Stimulated activated effector memory CD8-positive, alpha-beta T cell treated with anti-CD3 and anti-CD28 coated beads, Interleukin-12 subunit alpha, Interleukin-12 subunit beta, amount 100 ng/mL, for 72 hours (primary cell): ENCODE data around the gene NAA35.

Source experiments
- ATAC-seq: fragments of 150-1000 bp; cut with Tn5 transposase; 2 replicates; pipeline ENCODE4 v1.10.0; 2021
- DNase-seq, 2 donors: peaks; one replicate each; pipeline ENCODE4 v3.0.0; 2021 to 2022; ENCODE audit warnings: low spot score in 2 of 2
- H3K27ac Mint-ChIP-seq: one replicate; pipeline ENCODE4 v1.8.0; 2022; ENCODE audit warnings: mild to moderate bottlenecking, mixed read lengths
- H3K36me3 Mint-ChIP-seq: one replicate; pipeline ENCODE4 v1.8.0; 2022; ENCODE audit warnings: mild to moderate bottlenecking, mixed read lengths
- H3K4me1 Mint-ChIP-seq: one replicate; pipeline ENCODE4 v1.8.0; 2022; ENCODE audit warnings: mixed read lengths
- H3K4me3 Mint-ChIP-seq: one replicate; pipeline ENCODE4 v1.8.0; 2022; ENCODE audit warnings: mild to moderate bottlenecking, mixed read lengths
- H3K9me3 Mint-ChIP-seq: one replicate; pipeline ENCODE4 v1.8.0; 2022; ENCODE audit warnings: mixed read lengths

NAA35 gene

DNA sequence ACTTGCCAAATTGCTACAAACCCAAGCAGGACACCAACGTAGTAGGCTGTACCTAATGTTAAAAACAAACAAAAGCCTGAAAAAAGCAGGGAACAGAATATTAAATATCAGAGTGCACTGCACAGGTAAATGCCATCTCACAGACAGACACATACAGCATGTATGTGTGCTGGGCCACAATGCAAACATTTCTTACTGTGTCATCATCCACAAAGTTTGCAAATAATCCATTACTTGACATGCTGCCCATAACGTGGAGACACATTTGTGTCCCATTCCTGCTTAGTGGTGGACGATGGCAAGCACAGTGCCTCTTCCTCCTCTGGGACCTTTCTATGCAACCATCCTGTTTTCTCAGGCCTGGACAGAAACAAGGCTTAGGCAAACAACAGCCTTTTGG is 113.7 kb downstream of the NAA35 start:
- Mint-ChIP-seq H3K9me3 (no peaks in the 10 kb centered on the region), H3K4me3 (no peak overlapping the region), H3K4me1 (no peaks in the 10 kb centered on the region), H3K36me3 (no peaks in the 10 kb centered on the region), H3K27ac (no peak overlapping the region)
- ATAC-seq (no peak), DNase-seq (no peak)

DNA sequence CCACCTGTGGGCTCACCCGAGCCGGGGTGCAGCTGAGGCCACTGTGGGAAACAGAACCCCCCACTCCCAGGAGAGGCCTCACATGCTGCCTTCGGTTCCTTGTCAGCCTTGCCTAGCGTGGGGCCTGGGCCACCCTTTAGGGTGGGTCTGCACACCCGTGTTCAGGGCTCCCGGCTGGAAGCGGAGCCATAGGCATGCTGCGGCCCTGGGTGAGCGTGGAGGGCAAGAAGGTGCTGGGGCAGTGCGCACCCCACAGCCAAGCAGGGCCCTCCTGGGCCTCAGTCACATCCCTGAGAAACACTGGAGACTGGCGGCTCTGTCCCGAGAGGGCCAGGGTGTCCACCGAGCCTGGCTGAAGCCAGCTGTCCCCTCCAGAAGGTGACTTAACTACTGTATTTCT is 116.5 kb downstream of the NAA35 start:
- H3K27ac Mint-ChIP-seq = no peak overlapping the region
- H3K4me3 Mint-ChIP-seq = no peak overlapping the region
- peaks cover 6% of the 10 kb centered on the region for H3K4me1 Mint-ChIP-seq
- no peaks in the 10 kb centered on the region for H3K36me3 Mint-ChIP-seq
- no peaks in the 10 kb centered on the region for H3K9me3 Mint-ChIP-seq
- DNase-seq (no peak), ATAC-seq (no peak)

DNA sequence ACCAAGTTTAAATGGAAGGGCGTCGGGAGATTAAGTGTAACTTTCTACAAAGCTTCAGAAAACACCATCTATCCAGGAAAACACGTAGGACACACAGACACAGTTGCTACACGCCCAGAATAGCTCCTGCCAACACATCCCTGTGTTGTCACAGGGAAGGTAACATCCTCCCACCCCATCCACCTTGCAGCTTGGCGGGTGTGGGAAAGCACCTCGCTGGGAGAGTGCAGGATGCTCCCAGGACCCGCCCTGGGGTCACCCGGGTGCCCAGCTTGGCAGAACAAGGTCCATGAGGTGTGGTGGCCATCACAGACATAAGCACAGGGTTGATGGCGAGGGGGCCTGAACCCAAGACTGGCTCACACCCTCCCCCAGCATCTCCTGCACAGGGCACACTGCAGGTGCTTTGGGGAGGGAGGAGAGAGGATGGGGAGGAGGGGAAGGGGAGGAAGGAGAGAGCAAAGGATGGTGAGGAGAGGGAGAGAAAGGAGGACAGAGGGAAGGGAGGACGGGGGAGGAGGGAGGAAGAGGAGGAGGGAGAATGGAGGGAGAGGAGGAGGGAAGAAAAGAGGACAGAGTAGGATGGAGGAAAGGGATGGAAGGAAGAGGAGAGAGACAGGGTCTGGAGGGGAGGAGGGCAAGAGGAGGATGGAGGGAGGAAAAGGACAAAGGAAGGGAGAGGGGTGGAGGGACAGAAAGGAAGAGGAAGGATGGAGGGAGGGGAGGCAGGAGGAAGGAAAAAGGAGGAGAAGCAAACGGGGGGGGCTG is 121.2 kb downstream of the NAA35 start:
- Mint-ChIP-seq H3K27ac (no peak overlapping the region), H3K9me3 (no peaks in the 10 kb centered on the region), H3K36me3 (no peaks in the 10 kb centered on the region), H3K4me3 (no peak overlapping the region), H3K4me1 (peaks cover 16% of the 10 kb centered on the region)
- no peak for DNase-seq
- peak; percentile 43 for ATAC-seq

DNA sequence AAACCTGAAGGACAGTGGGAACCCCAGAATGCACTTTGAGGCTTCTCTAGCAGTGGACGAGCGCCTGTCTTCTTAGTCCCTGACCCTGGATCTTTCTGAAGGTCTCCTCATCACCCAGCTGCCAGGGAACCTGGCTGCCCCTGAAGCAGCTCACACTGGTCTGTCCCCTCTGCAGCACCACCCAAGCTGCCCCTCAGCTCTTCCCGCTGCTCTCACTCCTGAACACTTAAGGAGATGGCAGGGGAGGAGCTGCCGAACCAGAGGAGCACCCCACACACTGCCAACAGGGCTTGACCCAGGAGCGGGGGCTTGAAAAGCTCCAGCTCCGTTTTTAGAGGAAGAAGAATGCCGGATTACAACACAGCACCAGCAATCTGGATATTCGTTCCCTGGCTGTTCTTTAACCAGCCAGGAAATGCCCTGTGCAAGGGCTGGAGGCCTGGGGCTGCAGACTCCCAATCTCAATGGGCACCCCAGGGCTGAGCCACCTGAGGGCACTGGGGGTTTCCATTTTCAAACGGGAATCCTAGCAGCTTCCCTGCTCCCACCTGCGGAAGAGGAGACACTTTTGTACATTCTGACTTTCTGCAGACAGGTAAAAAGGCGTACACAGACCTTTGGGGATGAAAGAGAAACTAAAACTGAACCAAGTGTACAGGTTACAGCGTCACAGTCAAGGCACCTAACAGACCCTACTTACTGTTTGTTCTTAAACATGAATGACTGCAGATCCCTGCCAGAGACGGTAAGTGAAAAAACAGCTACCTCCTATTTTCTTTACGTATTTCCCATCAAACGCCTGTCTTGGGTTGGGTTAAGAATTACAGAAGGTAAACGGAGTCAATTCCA is 122.1 kb downstream of the NAA35 start:
- no peaks in the 10 kb centered on the region for H3K9me3 Mint-ChIP-seq
- ATAC-seq = no peak
- H3K36me3 Mint-ChIP-seq = no peaks in the 10 kb centered on the region
- peaks cover 16% of the 10 kb centered on the region for H3K4me1 Mint-ChIP-seq
- H3K4me3 Mint-ChIP-seq = peak overlapping the region; percentile 14
- no peak for DNase-seq
- H3K27ac Mint-ChIP-seq = peak overlapping the region; percentile 56

DNA sequence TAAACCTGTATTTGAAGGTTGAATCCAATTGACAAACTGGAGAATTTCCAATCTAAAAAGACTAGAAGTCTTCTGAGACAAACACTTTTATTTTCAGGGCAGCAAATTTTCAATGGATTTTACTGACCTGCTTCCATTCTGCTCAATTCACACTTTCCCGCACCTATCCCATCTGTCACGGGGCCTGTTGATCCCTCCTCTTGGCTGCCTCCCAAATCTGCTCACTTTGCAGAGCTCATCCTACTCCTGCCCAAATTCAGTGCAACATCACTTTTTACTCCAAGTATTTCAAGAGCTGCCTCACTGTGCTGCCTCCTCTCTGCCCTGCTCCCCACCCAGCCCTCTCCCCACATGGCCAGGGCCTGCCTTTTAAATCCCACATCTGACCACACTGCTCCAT is 123.3 kb downstream of the NAA35 start:
- peak overlapping the region; percentile 60 for H3K27ac Mint-ChIP-seq
- peak; percentile 11 for ATAC-seq
- no peaks in the 10 kb centered on the region for H3K9me3 Mint-ChIP-seq
- H3K4me3 Mint-ChIP-seq = no peak overlapping the region
- H3K36me3 Mint-ChIP-seq = no peaks in the 10 kb centered on the region
- H3K4me1 Mint-ChIP-seq = peaks cover 16% of the 10 kb centered on the region
- DNase-seq = no peak

DNA sequence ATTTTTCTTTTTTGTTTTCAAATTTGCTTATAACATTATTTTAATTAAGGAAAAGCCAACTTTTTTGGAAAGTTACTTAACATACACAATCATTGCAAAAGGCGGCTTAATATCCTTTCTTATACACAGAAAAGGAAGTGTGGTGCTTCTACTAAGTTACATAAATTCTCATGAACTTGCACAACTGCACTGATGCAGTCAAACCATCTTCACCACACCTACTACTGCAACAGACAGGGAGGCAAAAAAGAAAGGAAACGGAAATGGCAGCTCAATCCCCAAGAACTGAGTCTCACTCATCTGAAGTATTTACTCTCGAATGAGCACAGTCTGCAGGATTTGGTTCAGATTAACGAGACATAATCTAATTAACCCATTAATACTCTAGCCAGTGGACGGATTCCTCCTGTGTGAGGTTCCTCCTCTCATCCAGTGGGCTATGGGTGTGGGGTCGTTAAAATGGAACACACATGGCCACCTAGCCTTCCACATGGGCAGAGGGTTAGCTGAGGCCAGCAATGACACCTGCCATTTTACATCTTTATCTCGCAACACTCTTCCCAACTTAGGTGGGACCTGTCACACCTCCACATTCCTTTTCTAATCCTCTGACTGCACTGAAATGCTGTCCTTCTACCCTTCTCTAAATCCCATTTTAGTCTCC is 128.4 kb downstream of the NAA35 start:
- no peaks in the 10 kb centered on the region for H3K36me3 Mint-ChIP-seq
- ATAC-seq = no peak
- H3K4me3 Mint-ChIP-seq = no peak overlapping the region
- DNase-seq = no peak
- no peaks in the 10 kb centered on the region for H3K4me1 Mint-ChIP-seq
- H3K27ac Mint-ChIP-seq = no peak overlapping the region
- no peaks in the 10 kb centered on the region for H3K9me3 Mint-ChIP-seq
